Bone marrow (tissue), 2 donors: ENCODE measurements around the gene HNRNPUL2.

Experiments used
- DNase-seq, 2 donors: peaks; one replicate each; lab custom pipeline; 2025; lab: John Stamatoyannopoulos, UW

The HNRNPUL2 gene

DNA sequence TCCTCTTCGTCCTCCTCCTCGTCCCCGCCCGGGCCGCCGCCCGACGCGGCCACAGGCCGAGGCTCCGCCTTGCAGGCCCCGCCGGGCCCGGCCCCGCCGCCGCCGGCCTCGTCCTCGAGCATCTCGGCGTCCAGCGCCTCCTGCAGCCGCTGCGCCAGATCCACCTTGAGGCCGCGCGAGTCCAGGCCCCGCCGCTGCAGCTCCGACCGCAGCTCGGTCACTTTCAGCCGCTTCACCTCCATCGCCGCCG is 417 bp downstream of the HNRNPUL2 start:
- DNase-seq, result no peak

DNA sequence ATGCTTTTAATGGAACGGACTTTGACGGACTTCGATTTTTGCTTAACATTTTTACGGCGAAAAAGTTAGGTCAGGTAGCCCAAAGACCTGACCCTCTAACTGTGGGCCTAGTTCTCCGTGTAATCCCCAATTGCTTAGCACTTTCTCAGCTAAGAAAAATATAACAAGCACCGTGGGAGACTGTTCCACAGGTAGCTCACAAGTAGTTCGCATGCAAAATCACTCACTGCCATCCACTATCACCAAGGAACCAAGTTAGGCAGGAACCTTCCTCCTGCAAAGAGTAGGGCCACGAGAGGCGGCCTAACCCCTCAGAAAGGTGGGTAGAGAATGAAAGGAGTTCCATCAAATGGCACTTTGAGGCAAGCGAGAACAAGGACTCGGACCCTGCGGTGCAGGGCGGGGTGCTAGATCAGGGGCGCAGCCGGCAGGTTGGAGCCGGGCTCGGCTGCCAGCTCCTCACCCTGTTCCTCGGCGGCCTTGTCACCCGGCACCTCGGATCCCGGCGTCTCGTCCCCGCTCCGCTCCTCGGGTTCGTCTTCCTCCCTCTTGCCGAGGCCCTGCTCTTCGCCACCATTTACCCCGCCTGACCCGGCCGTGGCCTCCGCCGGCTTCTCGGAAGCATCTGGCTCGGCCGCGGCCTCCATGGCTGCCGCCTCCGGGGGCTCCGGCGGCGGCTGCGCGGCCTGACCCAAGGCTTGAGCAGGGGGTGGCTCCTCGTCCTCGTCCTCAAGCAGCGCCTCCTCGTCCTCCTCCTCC is 922 bp downstream of the HNRNPUL2 start:
- DNase-seq, result no peak

DNA sequence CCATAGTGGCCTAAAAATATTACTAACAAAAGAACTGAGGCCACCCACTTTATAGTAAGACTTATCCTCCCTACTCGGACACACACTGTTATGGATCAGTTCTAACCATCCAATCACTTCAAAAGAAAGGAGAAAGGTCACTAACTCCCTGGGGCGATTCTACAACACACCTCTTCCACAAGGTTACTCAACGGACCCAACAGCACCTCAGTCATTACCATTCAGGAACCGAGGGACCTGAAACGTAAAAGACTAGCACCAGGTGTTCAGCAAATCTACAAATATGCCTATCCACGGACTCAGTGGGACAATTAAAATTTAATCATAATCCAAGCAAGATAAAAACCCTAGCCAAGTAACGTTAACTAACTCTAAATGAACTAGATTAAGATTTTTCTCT is 1.6 kb downstream of the HNRNPUL2 start:
- DNase-seq, result no peak

DNA sequence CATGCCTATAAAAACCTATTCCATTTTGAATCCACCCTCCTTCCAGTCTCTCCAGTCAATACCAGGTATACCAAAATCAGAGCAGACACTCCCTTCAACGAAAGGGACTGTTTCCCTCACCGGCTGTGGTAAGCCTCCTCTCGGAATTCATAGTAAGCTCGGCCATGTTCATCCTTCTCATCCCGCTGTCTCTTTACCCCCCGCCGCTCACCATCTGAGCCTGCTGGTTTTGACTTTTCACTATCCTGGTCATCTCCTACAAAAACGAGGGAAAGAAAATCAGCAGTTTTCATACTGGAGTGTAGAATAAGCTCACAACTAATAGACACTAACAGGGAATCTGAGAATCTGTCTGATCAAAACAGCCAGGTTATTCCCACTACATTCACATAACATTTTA is 3.1 kb downstream of the HNRNPUL2 start:
- DNase-seq, result no peak

DNA sequence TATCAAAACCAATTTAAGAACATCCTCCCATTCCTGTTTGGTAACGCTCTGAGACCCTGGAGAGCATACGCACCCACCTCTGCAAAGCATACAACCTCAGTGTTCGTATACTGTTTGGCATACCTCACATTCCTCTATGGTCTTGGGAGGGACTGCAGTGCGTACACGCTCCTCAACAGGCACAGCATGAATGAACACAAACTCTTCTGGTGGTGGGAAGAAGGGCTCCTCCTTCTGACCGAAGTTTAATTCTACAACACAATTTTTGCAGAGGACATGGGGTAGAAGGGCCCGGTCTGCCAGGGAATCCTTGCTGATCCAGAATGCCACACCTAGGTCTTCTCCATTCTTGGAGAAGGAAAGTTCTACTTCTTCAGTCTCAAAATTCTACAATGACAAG is 5.3 kb downstream of the HNRNPUL2 start:
- DNase-seq, result no peak

DNA sequence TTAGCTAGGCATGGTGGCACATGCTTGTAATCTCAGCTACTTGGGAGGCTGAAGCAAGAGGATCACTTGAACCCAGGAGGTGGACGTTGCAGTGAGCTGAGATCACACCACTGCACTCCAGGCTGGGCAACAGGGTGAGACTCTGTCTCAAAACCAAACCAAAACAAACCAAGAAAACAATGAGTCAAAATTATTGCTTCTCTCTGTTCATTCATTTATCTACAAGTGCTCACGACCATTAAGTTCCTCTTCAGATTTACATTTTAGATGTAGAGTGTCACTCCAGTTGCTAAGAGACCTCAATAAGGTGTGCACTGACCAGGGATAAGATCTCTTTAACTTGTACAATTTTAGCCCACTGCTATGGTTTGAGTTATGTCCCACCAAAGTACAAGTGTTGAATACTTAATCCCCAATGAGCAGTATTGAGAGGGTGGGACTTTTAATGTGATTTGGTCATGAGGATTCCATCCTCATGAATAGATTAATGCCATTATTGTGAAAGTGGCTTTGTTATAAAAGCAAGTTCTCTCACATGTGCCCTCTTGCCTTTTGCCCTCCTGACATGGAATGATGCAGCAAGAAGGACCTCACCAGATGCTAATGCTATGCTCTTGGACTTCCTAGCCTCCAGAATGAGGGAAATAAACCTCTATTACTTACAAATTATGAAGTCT is 7.8 kb downstream of the HNRNPUL2 start:
- no peak for DNase-seq

DNA sequence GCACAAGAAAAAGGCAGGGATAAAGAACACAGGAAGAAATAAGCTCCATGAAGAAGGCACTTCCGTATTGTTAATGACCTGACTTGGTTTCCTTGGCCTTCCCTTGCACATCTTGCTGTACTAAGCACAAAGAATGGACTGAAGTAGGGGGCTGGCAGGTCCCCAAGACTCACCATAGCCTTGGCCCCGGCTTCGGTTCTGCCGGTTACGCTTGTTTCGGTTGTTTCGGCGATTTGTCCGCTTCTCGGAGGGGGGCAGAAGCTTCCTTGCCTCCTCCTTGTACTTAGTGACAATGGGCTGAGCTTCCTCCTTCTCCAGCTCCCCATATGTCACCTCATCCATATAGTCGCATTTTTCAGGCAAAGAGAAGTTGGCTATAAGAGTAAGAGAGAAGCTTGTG is 10.4 kb downstream of the HNRNPUL2 start:
- DNase-seq, result no peak

DNA sequence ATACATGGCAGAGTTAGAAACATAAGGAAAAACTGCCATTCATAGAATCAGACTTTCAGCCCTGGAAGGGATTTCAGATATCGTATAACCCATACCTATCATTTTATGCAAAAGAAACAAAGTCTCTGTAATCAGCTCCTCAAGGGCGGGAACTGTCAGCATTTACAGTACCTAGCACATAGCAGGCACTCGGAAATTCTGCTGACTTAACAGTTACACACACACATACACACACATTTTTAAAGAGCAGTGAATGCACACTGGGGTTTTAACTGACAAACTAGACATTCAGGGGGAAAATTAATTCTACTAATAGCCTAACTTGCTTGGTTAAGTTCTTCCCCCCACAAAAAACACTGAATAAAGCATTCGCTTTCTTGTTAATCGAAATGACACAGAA is 11.1 kb downstream of the HNRNPUL2 start:
- no peak for DNase-seq

DNA sequence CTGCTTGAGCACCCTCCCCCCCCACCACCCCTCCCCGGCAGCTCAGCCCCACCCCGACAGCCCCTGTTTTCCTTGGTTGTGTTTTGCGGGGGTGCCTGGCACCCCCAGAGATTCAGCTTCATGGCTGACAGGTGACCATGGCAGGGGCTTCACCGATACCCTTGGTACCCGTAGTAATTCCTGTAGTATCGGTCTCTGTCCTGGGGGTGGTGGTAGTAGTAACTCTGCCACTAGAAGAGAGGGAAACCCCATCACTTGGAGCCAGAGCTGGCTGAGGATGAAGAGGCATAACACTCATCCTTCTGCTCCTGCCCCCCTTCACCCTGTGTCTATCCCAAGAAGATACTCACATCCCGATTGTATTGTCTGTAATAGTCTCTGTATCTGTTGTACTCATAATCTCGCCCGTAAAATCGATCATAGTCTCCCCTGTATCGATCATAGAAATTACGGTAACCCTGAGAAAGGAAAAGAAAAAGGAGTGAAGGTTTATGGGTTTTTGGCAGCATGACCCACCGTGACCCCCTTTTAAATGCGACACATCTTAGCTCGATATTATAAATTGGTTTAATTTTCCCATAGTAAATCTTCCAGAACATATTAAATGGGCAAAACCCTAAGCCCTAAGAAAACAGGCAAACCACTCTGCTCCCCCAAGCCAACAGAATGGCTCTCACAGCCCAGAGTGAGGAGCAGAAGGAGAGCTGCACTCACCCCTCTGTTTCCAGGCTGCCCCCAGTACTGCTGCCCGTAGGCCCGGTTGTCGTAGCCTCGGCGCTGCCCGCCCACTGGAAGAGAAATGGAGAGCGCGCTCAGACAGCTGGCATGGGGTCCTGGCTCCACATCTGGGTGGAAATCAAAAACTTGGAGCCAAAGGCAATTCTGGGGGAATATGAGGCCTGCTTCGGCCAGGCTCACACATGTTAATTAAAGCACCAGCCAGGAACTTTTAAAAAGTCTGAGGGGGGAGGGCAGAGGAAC is 11.8 kb downstream of the HNRNPUL2 start:
- DNase-seq, result no peak

DNA sequence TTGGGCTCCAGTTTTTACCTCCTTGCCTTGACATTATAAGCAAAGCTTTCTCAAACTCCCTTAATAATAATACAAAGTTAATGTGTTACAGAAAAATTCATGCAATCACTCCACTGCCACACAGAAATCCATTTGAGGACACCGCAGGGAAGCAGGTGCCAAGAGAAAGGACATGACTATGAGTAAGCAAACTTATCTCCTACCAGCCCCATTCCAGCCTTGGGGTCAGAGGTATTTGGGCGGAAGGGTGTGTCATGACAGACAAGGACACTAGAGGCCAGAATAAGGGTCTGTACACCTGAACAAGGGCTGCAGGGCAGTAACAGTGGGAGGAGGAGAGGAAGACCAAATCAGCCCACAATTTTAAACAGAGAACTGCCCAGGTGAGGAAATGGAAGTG is 13.9 kb downstream of the HNRNPUL2 start:
- DNase-seq, result no peak

DNA sequence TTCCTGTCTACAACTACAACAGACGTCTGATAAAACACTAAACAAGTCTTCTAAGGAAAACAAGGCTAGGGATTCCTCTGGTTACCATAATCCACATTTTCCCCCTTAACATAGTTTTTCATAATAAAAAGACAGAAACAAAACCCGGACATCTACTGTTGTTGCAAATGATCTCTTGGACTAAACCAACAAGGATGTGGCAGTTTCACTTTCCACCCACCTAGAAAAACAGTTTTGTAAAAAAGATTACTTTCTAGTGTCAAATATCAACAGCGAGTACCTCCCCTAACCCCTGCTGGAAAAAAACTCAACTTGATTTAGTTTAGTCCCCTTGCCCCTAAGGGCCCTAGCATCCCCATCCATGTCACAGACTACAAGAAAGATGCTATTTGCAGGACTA is 14.4 kb downstream of the HNRNPUL2 start:
- DNase-seq, result no peak

DNA sequence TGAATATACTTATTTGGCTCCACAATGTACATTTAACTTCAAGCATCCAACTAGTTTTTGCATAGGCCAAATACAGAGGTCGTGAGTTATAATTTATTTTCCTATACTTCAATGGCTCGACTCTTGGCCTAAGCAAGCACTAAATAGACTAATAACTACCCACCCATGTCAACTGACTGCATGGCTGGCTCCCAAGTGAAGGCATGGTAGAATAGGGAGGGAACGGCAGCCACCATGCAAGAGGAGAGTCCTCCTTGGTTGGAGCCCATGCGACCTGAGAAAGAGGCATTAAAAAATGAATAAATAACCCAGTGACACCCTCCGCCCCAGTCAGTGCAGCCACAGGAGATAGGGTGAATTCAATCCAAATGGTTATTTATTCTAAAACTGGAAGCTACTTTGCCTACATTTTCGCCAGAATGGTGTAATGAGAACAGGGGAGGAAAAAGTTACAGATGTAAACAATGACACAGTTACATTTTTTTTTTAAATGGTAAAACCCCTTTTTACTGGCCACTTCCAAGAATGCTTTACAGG is 14.9 kb downstream of the HNRNPUL2 start:
- DNase-seq, result no peak

DNA sequence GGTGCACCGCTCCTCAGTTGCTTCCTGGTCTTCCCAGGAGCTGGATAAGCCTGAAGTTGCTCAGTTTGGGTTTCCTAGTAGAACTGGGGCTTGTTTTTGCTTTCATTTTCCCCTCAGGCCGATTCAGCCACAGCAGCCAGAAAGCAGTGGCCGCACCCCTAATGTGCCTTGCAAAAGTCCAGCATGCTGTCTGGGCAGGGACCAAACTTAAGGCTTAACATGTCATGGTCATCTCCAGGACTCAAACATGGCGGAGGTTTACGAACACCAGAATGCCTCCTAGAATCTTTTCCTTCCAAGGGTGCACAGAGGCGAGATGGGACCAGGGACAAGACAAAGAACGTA is 17.3 kb downstream of the HNRNPUL2 start:
- peak in 1 of 2 donors; percentile 39 for DNase-seq

DNA sequence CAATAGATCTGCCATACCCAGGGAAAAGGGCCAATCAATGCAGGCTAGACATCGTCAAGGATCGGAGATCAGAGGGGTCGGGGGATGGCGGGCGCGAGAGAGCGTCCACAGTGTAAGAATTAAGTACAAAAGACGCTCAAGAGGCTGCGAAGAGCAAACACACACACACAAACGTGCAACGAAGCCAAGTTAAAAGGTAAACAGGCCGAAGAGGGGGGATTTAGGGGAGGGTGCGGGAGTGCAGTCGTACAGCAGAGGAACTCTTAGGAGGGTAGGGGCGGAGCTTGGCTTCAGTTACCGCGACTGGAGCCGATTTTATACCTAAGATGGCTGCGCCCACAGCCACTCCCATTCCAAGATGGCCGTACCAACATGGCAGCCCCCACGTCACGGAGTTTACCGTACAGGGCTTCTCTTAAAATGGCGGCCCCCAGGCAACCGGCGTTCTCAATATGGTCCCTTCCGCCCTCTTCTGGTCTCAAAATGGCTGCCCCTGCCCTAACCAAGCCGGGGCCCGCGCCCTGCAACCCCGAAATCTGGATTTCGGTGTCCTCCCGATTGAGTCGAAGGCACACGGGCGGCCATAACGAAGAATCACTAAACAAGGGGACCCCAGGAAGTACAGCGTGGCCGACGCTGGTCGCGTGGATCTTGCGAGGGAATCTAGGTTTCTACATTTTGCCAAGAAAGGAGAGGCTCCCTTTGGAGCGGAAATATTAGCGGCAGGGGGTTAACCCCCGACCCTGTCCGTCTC is 17.8 kb downstream of the HNRNPUL2 start:
- peak; percentile 80 to 99 for DNase-seq

DNA sequence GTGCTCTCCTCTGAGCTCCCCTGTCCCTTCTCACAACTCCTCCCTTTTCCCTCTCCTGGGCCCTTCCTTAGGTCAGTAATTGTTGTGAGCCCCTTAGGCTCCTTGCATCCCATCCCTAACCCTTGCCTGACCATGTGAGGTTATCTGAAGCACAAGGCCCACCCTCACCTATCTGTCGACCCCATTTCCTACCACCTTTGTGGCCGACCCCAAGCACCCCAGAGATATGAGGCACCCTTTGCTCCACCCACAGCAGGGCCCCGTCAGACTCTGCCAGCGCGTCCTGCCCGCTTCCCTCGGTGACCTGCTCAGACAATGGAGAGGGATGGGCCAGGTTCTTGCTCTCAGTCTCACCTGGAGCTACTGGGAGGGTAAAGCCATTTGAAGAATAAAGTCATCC is 18.5 kb downstream of the HNRNPUL2 start:
- DNase-seq, result no peak

DNA sequence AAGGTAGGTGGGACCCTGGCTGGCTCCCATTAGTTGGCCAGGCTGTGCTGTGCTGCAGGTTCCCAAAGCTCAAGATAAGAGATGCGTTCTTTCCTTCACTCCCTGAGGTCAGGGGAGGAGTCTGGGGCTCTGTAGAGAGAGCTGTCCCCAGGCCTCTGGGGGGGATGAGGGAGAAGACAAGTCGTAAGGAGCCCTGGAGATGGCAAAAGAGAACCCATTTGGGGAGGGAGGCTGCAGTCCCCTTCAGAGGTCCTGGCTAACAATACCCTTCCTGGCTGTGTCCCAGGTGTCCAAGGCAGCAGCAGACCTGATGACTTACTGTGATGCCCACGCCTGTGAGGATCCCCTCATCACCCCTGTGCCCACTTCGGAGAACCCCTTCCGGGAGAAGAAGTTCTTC is 18.9 kb downstream of the HNRNPUL2 start:
- DNase-seq, result no peak

DNA sequence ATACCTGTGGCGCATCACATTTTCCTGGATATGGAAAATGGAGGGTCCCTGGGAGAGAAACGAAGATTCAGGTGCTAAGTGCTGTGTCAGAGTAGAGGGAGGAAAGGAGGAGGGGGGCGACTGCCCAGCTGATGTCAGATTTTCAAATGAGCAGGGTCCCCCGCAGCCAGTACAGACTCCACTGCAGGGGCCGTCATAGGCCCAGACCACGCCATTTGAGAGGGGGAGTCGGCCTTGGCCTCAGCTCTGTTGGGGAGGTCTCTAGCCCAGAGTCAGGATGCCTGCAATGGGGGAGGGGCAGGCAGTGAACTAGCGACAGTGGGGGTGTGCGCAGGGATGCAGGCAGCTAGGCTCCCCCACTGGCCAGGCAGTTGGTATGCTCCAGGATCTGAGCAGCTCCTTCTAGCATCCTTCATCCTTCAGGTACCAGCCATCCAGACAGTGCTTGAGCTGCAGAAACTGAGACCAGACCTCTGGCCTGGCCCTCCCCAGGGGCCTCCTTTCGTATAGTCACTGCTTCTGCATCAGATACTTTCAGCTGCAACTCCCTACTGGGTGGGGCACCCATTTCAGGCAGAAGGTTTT is 19.9 kb downstream of the HNRNPUL2 start, which contains the start of the genes BSCL2 and GNG3:
Gene BSCL2 (minus strand): TSS at position 148 of the 585 bp plus-strand sequence. CDS start 229 bp downstream, outside the sequence.
Gene GNG3 (plus strand): TSS at position 400 of the 585 bp plus-strand sequence. CDS start 620 bp downstream, outside the sequence.
- no peak for DNase-seq

DNA sequence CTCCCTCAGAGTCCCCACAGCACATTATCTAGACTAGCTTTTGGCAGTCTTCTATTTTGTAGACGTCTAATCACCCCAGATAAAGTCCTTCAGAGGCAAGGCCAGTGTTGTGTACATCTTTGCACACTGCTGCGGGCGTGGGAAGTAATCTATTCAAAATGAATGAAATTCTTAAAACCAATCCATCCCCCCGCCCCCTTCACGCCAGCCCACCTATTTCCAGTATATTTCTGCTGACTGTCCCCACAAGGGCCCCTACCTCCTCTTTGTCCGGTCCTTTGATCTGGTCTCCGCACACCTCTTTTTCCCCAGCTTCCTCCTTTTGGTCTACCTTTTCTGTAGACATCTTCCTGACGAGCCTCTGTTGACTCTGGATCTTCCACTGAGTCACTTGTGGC is 20.4 kb downstream of the HNRNPUL2 start:
- no peak for DNase-seq

DNA sequence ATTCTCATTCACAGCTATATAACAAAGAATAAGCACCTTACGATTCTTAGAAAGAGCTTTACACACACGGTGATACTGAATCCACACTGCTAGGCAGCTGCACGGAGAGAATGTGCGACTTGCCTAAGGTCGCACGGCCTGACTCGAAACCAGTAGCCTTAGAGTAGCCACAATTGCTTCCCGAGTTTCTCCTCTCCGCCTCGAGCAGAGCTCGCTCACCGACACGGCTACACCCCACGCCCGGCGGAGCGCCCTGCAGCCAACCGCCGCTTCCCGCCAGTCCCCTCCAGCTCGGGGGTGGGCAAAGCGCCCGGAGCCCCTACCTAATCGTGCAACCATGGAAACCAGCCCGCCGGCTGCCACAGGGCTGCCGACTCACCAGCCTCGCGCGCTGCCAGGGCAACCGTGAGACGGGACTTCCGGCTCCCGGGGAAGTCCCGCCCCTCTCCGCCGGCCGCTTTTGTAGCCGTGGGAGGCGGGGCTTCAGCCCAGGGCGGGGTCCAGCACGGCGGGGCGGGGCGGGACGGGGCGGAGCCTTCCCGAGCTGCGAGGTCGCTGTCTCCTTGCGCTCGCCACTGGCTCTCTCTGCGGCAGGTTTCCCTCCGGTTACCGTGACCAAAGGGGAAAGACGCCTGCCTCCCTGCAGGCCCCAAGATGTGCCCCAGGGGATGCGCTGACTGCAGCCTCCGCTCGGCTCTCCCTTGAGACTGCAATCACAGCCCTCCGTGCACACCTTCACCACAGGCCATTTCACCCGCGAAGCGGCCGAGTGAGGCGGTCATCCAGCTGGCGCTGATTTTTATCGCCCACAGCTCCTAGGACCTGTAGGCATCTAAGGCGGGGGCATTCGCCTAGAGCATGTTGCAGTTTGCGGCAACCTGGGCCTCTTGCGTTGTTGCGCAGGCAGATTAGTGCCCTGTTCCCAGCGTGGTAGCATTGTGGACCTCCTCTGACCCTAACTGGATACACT is 21.1 kb downstream of the HNRNPUL2 start:
- DNase-seq, result peak; percentile 83 to 85

DNA sequence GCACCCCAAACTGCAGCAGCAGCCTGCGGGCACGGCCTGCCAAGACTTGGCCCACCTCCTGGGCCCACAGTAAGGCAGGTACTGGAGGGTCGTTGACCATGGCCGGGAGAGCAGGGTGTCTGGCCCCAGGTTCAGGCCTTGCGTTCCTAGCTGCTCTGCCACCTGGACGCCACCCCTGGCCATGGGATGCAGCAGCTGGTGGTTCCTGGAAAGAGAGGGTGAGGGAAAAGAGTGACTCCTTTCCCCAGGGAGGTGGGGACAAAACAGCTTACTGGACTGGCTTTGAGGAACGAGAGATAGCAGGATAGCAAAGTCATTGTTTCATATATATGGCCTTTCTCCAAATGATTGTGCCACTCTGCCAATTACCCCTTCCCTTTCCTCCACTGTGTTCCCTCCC is 21.8 kb downstream of the HNRNPUL2 start:
- DNase-seq, result no peak
